HG03457 (cell line): Measurements from ENCODE around the gene SLC12A7.

Experiments
- ATAC-seq: cut with Tn5 transposase; IDR thresholded peaks from one replicate; pipeline ENCODE4 v1.9.1; 2021; ENCODE audit warnings: moderate number of reproducible peaks; ENCODE audit not compliant: unreplicated experiment

Gene SLC12A7

DNA sequence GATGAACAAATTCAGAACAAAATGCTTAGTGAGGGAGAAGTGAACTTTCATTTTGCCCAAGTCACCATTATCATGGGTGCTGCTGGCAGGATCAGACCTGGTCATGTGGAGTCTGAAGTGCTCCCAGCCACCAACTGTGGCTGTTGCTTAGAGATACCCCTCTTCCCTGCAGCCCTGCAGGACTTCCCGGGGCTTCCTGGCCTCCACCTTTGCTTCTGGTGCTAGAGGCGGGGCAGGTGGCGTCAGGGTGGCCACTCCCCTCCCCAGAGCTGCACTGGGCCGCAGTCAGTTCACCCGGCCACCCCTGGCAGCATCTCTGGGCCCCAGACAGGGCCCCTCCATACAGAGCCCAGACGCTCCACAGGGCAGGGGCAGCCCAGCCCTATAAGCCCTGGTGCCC, 30.0 kb upstream of the SLC12A7 start:
- ATAC-seq = no peak

DNA sequence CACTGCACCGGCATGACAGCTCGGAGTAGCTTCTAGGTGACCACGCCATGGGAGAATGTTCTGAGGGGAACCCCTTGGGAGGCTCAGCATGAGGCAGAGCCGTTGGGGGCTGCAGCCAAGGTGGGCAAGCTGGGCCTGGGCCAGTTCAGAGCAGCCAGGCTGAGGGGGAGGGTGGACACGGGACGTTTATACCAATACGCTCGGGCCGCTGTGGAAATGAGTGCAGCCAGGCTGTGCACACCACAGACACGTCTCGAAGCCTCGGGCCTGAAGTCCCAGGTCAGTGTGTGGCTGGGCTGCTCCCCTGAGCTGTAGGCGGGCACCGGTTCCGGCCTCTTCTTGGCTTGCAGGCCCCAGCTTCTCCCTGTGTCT, 28.9 kb upstream of the SLC12A7 start:
- no peak for ATAC-seq

DNA sequence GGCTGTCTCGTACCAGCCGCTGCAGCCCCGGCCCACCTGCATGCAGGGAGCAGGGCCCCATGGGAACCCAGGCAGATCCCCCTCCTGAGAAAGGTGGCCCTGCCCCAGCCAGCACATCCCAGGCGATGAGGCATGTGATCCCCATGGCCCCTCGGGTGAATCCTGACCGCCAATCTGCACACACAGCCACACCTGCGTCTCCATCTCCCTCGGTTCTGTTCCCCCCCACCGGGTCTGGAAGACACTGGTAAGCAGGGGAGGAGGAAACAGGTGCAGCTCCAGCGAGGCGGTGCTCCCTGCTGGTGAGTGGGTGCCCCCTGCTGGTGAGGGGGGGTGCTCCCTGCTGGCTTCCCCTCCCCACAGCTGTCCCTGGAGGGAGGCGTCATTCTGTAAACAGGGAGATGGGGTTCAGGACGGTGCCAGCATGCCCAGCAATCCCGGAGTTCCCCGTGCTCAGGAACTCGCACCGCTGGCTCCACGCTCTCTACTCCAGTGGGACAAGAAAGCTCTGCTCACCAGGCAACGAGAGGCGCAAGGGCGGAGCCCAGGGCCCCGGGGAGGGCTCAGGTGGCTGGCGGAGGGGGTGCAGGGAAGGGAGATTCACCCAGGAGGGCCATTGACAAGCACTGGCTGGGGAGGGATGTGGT, 28.4 kb upstream of the SLC12A7 start:
- no peak for ATAC-seq

DNA sequence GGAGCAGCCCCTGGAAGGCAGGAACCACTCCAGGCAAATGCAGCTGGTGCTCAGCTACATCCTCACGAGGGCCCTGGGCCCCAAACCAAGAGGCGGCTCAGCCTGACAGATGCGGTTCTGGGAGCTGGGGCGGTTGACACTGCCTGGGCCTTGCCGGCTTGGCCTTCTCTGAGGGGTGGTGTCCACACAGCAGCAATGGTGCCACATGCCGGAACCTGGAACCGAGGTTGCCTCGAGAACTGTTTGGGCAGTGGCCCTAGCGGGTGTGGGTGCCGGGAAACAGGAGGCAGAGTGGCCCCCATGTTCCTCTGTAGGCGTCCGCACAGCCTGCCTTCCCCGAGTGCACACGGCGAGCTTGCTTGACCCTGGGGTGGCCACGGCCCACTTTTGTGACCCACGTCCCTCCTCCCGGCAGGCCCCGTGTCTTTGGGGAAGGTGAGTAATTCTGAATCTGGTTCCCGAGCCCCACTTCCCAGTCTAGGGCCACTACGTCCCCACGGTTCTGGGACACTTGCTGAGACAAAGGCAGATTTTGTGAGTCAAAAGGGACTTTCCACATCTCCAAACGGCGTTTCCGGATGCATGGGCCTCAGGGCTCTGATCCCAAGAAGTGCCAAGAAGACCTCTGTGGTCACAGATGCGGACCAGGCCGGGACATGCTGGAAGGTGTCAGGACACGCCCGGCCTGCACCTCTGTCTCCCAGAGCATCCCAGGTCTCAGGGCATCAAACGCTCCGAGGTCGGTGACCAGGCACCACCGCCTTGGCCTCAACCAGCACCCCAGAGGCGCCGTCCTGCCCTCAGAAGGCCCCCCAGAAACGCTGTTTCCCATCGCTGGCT, 27.7 kb upstream of the SLC12A7 start:
- ATAC-seq = no peak

DNA sequence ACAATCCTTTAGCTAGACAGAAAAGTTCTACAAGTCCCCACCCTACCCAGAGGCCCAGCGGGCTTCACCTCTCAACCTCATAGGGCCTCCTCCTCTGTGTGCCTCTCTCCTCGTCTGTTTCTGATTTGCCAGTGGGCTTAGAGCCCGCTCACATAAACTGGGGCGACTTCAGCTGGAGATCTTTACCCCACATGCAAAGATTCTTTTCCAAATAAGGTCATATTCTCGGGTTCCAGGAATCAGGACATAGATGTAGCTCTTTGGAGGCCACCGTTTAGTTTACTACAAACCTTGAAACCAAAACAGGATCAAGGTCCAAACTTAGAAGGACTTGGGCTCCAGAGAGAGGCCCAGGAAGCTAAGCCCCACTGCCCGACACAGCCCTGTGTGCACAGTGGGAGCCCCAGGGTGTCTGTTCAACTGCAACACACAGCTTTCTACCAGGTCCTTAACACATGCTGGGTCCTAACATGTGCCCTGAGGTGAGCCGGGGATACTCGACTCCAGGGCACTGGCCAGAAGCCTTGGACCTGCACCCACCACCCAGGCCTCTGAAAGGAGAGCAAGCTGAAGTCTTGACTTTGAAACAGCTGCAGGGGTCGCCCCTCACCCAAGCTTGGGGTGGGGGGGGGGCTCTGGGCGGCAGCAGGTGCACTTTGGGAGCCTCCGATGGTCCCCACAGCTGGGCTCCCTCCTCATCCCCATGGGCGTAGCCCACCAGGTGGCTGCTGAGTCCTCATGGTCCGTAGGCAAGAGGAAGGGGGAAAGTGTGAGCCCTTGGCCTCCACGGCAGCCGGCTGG, 26.8 kb upstream of the SLC12A7 start:
- no peak for ATAC-seq

DNA sequence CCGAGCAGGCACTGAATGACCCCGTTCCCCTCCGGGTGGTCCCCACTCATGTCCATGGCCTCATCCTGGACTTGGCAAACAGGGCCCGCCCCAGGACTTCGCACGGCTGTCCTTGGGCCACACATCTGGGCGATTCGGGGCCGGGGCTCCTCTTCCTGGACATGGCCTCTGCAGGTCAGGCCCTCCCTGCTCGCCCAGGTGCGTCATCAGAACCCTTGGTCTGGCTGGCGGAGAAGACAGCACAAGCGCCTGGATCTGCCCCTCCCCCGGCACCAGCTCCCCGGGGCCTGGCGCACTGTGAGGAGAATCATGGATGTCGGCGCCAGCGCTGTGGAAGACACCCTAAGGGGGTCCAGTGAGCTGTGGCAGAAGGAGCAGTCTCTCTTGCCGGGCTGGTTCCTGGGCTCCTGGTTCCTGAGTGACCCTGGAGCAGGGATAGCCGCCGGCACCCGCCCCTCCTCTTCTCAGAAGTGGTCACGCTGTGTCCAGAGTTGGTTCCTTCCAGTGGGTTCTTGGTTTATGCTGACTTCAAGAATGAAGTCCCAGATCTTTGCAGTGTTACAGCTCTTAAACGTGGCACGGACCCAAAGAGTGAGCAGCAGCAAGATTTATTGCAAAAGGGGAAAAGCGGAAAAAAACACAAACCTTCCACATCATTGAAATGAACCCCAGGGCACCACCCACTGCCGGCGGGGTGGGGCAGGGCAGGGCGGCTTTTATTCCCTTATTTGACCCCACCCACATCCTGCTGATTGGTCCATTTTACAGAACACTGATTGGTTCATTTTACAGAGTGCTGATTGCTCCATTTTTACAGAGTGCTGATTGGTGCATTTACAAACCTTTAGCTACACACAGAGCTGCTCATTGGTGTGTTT, 25.9 kb upstream of the SLC12A7 start:
- ATAC-seq = no peak

DNA sequence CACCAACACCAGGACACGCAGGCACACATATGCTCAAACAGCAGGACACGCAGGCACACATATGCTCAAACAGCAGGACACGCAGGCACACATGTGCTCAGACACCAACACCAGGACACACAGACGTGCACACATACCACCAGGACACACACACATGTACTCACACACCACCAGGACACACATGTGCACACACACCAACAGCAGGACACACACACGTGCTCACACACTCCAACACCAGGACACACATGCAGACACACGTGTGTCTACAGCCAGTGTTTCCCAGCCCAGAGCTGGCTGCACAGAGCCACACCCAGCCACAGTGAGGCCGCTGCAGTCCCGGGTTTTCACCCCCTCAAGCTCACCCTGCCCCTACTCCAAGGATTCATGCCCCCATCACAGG, 25.0 kb upstream of the SLC12A7 start:
- no peak for ATAC-seq

DNA sequence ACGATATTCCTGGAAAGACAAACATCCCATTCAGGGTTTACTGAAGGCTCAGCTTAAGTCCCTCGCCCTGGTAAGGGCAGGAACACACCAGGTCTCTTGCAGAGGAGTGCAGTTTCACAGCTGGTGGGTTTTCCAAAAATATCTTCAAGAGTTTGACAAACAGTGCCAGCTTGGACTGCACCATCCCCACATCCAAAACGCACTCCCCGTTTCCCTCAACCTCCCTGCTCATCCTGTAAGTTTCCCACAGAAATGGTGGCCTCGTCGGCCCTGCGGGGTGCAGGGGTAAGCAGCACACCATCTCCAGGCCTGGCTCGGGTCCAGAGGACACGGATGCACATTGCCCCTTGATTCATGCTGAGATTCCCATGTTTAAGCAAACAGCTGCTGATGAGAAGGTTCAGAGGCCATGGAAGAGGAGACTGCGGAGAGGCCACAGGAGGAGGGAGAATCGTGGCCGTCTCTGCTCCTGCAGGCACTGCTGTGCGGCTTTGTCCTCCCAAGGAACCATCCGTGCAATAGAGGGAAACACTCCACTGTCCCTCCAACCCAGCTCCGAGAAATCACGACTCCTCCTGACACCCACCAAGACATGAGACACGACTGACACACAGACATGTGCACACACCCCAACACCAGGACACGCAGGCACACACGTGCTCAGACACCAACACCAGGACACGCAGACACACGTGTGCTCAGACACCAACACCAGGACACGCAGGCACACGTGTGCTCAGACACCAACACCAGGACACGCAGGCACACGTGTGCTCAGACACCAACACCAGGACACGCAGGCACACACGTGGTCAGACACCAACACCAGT, 24.0 kb upstream of the SLC12A7 start:
- ATAC-seq = no peak

DNA sequence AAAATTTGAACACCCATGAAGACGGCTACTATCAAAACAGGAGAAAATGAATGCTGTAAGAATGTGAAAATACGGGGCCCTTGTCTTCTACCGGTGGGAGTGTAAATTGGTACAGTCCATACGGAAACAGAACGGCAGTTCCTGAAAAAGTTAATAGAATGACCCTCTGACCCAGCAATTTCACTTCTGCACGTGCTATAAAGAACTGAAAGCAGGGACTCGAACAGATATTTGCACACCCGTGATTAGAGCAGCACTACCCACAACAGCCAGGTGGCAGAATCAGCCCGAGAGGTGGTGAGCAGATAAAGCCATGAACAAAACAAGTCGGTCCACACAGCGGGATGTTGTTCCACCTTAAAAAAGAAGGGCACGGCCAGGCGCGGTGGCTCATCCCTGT, 22.6 kb upstream of the SLC12A7 start:
- ATAC-seq = no peak

DNA sequence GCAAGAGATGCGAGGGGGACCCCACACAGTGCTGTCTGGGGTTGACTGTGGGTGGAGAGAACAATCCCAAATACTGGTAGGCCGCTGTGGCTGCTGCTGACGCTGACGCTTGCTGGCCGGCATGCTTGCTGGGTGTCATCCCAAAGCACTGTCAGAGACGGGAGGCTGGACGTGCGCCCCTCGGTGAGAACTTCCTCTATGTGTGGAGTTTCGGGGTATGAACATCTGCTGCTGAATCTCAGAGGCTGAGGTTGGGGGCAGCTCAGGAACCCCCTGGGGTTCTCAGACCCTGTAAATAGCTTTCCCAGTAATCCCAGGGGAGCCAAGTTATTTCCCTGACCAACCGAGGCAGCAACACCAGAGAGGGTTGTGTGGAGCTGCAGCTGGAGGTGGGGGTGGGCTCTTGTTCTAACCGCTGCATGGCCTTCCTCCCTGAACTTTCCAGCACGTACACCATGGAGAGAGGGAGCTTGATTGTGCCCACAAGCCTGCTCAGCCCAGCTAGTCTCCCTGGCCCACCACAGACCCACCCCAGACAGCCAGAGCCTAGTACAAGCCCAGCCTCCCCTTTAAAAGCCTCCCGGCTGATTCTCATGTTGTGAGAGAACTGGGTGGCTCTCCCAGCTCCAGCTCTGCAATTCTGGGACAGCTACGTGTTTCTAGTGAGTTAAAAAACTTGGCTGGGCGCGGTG, 21.8 kb upstream of the SLC12A7 start:
- ATAC-seq = no peak

DNA sequence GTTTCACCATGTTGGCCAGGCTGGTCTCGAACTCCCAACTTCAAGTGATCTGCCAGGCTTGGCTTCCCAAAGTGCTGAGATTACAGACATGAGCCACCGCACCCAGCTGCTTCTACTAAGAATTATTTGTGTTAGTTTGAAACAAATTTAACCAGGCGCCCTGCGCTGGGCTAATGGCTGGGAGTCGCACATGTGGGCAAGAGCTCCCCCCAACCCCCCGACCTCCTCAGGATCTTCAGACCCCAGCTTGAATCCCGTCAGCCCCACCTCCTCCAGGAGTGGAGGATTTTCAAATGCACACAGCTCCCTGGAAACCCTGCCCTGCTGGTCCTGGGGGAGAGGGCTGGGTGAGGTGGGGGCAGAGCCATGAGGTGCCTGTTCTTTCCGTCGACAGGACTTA, 21.2 kb upstream of the SLC12A7 start:
- ATAC-seq = no peak

DNA sequence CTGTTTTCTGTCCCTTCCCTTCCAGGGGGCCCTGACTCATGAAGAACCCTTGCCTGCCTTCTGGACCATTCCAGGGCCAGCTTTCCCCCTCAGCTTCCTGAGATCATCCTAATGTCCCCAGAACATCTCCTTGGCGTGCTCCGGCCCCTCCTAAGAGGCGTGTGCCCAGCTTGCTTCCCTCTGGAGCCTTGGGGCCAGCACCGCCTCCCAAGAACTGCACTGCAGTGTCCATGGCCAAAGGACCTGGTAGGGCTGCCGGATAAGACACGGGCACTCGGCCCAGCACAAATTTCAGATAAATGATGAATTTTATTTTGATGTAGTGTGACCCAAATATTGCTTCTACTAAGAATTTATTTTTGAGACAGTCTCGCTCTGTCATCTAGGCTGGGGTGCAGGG, 20.7 kb upstream of the SLC12A7 start:
- no peak for ATAC-seq

DNA sequence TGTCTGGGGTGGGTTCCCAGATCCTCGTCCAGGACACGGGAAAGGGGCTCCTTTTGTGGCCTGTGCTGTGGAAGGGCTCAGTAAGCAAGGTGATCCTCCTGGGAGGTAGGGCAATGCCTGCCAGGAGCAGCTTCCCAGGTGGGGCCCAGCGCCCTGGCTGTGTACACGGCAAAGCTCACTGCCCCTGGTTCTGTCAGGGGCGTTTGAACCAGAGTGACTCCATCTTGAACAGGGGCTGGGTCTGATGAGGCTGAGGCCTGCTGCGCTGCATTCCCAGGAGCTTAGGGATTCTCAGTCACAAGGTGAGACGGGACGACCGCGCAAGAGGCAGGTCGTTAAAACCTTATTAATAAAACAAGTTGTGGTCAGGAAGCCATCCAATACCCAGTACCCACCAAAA, 19.9 kb upstream of the SLC12A7 start:
- ATAC-seq = no peak

DNA sequence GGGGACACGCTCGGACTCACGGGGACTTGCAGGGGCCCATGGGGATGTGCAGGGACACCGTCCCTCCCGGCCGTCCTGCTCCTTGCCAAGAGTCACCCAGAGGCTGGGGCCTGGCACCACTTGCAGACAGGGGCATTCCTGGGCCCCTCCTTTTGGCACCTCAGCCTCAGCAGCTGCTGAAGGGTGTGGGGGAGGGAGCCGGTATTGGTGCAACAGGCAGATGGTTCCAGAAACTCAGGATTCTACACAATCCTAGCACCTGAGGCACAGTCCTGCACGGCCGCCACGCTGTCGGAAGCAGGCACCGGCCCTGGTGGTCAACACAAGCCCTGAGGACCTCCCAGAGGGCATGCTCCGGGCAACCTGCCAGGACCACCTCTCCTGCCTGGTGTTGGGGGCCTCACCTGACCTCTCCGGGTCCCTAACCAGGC, 19.3 kb upstream of the SLC12A7 start:
- ATAC-seq = no peak

DNA sequence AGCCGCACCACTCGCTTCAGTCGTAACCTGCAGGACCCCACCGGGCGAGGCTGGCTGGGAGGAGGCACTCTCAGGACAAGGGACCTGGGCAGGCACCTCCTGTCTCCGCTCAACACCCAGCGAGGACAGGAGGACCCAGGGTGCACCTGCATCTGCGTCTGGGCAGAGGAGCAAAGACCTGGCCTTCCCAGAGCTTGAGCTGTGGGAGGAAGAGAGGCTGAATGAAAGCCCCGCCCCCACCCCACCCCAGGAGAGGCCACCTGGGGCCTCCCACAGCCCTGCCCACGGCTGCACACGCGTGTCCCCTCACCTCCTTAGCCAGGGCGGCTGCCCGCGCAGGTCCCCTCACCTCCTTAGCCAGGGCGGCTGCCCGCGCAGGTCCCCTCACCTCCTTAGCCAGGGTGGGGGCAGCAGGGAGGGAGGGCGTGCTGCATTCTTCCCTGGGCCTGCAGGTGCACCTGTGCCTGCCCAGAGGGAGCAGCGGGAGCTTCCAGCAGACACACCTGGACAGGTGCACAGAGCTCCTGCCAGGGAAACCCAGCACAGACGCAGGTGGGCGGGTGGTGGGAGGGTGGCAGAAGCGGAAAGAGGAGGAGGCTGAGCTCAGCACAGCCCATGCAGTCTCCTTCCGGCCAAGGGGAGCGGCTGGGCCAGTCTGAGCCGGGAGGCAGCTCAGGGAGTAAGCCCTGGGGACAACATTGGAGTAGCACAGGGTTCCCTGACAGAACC, 18.5 kb upstream of the SLC12A7 start:
- ATAC-seq = no peak

DNA sequence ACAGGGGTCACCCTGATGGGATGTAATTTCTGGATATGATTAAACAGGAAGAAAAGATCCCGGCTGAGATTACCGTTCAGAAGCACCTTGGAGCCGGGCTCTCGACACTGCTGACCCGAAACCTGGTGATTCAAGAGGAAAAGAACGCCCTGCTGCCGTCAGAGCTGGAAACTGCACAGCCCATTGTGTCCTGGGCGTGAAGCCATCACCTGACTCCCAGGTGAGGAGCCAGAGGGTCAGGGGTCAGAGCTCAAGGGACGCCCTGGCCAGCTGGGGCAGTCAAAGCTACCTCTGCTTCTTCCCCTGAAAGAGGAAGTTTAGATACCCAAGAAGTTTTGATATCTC, 17.8 kb upstream of the SLC12A7 start:
- ATAC-seq = no peak

DNA sequence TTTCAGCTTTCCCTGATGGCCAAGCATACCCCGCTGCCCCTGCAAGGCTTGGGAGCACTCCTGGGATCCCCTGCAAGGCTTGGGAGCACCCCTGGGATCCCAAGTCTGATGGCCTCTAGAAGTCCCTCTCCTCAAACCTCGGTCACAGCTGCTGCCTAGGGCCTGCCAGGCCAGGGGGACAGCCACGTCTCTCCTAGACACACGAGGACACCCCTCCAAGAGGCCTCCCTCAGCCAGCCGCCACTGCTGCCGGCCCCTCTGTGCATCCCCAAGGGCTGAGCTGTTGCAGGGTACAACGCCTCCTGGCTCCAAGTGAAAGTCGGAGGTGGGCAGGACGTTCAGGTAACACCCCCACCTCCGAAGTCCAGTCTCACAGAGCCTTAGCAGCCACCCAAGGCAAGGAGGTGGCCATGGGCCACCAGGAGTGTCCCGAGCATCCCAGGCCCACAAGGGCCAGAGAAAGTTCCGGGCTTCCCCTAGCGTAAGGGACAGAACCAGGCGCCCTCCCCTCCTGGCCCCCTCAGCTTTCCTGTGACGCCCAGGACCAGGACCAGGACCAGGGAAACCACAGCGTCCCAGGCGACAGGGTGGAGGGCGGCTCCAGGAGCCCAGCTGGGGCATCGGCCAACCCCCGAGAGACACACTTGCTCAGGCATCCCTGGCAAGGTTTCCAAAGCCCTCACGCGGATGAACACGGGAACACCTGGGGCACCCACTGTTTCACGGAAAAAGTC, 17.3 kb upstream of the SLC12A7 start:
- no peak for ATAC-seq
